ENCODE results near the gene APOBEC2. TPM values are rescaled to one million over a fixed set of nuclear protein-coding genes. Genes with fewer than 3 reads are reported as not detected.

Gene APOBEC2
- total RNA-seq, 4 donors from 2014 or later: not detected

DNA sequence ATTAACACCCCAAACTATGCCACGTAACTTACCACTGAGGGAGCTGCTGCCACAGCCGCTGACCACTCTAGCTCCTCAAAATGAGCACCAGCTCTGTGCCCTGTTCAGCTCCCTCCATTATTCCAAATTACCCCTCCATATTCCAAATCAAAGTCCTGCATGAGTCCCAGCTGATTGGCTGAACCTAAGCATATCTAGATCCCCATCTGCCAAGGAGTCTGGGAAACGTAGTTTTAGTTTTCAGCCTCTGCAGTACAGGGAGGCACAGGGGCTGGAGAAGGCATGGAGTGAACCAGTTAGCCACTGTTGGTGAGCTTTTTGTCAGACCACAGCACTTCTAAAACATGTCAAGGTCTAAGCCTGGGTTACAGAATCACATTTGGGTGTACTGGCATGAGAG, 29.9 kb upstream of the APOBEC2 start:
- 94% methylated on average over 3 of the region's 3 CpGs for WGBS
- no peaks in the 10 kb centered on the region for H3K27me3 ChIP-seq
- H3K4me1 ChIP-seq: peaks cover 17% of the 10 kb centered on the region
- no peak overlapping the region for H3K4me3 ChIP-seq
- no peak for DNase-seq (ENCODE audit: low spot score in 2 of 2)
- H3K27ac ChIP-seq: no peak overlapping the region
- H3K36me3 ChIP-seq: no peaks in the 10 kb centered on the region
- TF ChIP-seq EP300 (IDR thresholded peaks at IDR 0.05) (no peak), POLR2A (IDR thresholded peaks at IDR 0.05) (no peak), POLR2AphosphoS5 (IDR thresholded peaks at IDR 0.05) (no peak)
- TF ChIP-seq, protein P1, sequence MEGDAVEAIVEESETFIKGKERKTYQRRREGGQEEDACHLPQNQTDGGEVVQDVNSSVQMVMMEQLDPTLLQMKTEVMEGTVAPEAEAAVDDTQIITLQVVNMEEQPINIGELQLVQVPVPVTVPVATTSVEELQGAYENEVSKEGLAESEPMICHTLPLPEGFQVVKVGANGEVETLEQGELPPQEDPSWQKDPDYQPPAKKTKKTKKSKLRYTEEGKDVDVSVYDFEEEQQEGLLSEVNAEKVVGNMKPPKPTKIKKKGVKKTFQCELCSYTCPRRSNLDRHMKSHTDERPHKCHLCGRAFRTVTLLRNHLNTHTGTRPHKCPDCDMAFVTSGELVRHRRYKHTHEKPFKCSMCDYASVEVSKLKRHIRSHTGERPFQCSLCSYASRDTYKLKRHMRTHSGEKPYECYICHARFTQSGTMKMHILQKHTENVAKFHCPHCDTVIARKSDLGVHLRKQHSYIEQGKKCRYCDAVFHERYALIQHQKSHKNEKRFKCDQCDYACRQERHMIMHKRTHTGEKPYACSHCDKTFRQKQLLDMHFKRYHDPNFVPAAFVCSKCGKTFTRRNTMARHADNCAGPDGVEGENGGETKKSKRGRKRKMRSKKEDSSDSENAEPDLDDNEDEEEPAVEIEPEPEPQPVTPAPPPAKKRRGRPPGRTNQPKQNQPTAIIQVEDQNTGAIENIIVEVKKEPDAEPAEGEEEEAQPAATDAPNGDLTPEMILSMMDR (IDR thresholded peaks at IDR 0.05): no peak
- no peaks in the 10 kb centered on the region for H3K9me3 ChIP-seq

DNA sequence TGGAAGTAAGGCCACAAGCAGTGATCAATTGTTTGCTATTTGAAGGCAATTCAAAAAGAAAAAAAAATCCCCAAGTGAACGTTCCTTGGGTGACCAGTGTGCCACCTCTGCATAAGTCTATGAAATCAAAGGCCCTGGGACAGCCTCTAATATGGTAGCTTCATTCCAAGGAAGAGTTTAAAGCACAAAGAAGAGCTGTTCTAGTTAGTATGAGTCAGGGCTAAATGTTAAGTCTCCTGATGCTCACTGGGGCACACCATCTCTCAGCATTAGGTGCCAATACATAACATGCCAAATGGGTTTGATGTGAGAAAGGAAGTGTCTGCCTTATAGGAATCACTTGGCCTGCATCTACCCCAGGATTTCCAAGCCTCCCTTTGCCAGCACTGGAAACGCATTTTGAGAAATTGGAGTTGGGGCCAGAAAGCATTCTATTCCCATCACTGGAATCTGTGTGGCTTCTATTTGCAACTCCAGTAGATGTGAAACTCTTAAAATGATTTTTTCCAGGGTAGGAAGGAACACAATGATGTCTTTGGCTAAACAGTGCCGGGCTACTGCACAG, 27.0 kb upstream of the APOBEC2 start:
- DNase-seq (ENCODE audit: low spot score in 2 of 2): no peak
- Histone ChIP-seq H3K36me3 (no peaks in the 10 kb centered on the region), H3K4me1 (peaks cover 25% of the 10 kb centered on the region), H3K27ac (no peak overlapping the region), H3K27me3 (no peaks in the 10 kb centered on the region), H3K9me3 (no peaks in the 10 kb centered on the region), H3K4me3 (no peak overlapping the region)
- TF ChIP-seq POLR2A (IDR thresholded peaks at IDR 0.05): no peak
- no peak for TF ChIP-seq EP300 (IDR thresholded peaks at IDR 0.05)
- no peak for TF ChIP-seq POLR2AphosphoS5 (IDR thresholded peaks at IDR 0.05)
- TF ChIP-seq, protein P1 (IDR thresholded peaks at IDR 0.05): no peak
- 62% methylated on average over 3 of the region's 3 CpGs for WGBS

DNA sequence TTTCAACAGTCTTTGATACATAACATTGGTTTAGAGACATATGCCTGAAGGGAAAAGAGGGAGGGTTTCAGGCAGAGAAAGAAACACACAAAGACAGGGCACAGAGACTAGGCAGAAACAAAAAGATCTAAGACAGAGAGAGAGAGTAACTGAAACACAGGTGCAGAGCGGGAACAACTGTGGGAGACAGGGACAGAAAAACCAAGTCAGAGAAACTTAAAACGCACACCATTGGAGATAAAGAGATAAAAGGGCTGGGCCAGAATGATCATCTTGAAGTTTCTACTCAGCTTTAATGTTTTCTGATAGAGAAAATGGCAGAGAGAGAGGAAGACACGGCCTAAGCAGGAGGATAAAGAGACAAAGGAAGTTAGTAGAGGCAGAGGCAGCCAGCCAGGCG, 25.8 kb upstream of the APOBEC2 start:
- no peak for DNase-seq (ENCODE audit: low spot score in 2 of 2)
- Histone ChIP-seq H3K27ac (no peak overlapping the region), H3K9me3 (no peaks in the 10 kb centered on the region), H3K4me1 (peaks cover 18% of the 10 kb centered on the region), H3K4me3 (peak overlapping the region; percentile 53), H3K27me3 (no peaks in the 10 kb centered on the region), H3K36me3 (no peaks in the 10 kb centered on the region)
- TF ChIP-seq, protein P1 (IDR thresholded peaks at IDR 0.05): no peak
- TF ChIP-seq POLR2AphosphoS5 (IDR thresholded peaks at IDR 0.05) (no peak), POLR2A (IDR thresholded peaks at IDR 0.05) (no peak), EP300 (IDR thresholded peaks at IDR 0.05) (no peak)
- 58% methylated on average over 4 of the region's 4 CpGs for WGBS

DNA sequence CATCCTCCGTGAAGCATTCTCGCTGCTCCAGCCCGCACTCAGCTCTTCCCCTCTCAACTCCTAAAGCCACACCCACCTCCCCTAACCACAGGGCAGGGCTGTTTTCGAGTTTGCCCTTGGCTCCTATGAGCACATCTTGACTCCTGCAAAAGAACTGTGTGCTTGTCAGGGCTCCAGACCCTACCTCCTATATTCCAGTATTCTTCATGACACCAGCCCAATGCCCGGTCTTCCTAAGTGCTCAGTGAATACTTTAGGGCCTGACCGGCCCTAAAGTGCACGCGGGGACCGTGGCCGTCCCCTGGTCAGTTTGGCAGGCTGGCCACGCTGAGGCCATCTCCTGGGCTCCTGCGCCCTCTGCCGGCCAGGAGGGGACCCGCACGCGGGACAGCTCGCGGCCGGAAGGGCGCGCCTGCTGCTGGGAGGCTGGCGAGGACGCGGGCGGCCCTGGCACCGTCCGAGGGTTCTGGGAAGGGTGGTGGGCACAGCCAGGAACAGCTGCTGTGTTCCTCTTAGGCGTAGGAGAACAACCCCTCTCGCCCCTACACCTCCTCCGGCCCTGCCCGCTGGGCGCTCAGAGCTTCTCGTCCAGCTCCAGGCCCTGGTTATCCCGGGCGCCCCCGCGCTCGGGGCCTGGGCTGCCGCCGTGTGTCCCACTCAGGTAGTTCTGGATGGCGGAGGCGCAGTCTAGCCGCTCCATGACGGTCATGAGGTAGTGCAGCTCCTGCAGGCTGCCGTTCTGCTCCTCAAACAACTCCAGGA, 25.0 kb upstream of the APOBEC2 start:
- no peaks in the 10 kb centered on the region for H3K27me3 ChIP-seq
- H3K36me3 ChIP-seq: no peaks in the 10 kb centered on the region
- 2% methylated on average over 10 of the region's 45 CpGs for WGBS
- H3K9me3 ChIP-seq: no peaks in the 10 kb centered on the region
- peaks cover 18% of the 10 kb centered on the region for H3K4me1 ChIP-seq
- peak overlapping the region; percentile 14 for H3K27ac ChIP-seq
- TF ChIP-seq POLR2AphosphoS5 (IDR thresholded peaks at IDR 0.05): no peak
- TF ChIP-seq, protein P1 (IDR thresholded peaks at IDR 0.05): peak; percentile 98 to 99
- H3K4me3 ChIP-seq: peak overlapping the region; percentile 53
- peak; percentile 84 to 88 for DNase-seq (ENCODE audit: low spot score in 2 of 2)

DNA sequence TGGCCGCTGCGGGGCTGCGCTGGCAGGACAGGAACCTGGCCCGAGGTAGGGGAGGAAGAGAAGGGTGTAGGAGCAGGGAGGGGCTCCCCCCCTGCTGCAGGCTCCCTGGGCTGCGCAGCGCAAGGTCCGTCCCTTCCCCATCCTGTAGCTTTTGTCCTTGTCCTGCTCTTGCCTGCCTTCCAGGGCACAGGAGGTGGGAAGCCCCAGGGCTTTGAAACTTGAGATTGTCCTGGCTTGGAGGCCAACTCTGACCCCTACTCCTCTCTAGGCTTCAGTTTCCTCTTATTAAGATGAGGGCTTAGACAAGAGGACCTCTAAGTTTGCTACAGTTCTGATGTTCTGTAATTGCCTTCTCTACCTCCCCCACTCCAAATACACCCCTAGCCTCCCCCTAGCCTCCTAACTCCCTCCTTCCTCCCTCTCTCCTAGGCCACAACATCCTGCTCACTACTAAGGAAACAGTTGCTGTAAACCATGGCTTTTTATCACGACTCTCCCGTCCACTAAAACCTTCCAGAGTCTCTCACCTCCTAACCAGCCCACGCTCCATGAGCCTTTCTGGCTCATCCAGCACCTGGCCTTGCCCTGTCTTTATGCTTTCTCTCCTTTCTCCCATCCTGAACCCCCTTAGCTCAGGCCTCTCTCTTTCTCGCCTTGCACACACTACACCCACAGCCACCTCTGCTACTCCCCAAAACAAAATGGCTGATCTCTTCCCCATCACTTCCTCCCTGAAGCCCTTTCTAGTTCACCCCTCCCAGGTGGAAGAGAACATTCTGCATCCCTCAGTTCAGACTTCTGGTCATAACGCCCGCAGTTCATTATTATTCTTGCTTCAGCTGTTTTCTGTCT, 24.2 kb upstream of the APOBEC2 start:
- Histone ChIP-seq H3K9me3 (no peaks in the 10 kb centered on the region), H3K27me3 (no peaks in the 10 kb centered on the region), H3K4me1 (peaks cover 18% of the 10 kb centered on the region), H3K27ac (peak overlapping the region; percentile 14), H3K4me3 (peak overlapping the region; percentile 53), H3K36me3 (no peaks in the 10 kb centered on the region)
- DNase-seq (ENCODE audit: low spot score in 2 of 2): no peak
- TF ChIP-seq, protein P1 (IDR thresholded peaks at IDR 0.05): no peak
- no peak for TF ChIP-seq POLR2A (IDR thresholded peaks at IDR 0.05)
- WGBS: 47% methylated on average over 13 of the region's 13 CpGs

Data from suprapubic skin (tissue), 4 donors.